ENCODE measurements around the gene LRP6. TPM values are rescaled to one million over a fixed set of nuclear protein-coding genes. Genes with fewer than 3 reads are reported as not detected.

The LRP6 gene
- total RNA-seq, 1 experiment from 2014 or later = 72.8 TPM

DNA sequence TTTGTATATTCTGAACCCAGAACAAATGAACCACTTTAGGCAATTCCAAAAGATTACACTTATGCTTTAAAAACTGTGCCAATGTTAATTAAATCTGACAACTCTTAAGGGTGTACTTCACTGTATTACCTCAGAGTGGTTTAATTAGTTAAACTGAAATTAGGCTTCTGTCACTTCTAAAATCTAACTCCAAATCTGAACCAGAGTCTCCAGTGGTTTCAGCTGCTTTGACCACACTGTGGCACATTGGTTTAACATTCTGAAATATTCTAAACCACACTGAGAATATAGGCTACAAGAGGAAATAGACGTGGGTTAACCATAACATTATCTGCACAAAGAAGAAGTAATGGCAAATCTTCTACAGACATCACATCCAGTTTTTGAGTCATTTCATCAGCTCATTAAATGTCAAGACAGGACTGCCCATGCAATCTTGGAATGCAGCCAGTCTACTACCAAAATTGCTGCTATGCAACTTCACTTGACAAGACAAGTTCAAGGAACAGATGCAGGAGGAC is 94.8 kb downstream of the LRP6 start (continued):
- TF ChIP-seq, protein P1, sequence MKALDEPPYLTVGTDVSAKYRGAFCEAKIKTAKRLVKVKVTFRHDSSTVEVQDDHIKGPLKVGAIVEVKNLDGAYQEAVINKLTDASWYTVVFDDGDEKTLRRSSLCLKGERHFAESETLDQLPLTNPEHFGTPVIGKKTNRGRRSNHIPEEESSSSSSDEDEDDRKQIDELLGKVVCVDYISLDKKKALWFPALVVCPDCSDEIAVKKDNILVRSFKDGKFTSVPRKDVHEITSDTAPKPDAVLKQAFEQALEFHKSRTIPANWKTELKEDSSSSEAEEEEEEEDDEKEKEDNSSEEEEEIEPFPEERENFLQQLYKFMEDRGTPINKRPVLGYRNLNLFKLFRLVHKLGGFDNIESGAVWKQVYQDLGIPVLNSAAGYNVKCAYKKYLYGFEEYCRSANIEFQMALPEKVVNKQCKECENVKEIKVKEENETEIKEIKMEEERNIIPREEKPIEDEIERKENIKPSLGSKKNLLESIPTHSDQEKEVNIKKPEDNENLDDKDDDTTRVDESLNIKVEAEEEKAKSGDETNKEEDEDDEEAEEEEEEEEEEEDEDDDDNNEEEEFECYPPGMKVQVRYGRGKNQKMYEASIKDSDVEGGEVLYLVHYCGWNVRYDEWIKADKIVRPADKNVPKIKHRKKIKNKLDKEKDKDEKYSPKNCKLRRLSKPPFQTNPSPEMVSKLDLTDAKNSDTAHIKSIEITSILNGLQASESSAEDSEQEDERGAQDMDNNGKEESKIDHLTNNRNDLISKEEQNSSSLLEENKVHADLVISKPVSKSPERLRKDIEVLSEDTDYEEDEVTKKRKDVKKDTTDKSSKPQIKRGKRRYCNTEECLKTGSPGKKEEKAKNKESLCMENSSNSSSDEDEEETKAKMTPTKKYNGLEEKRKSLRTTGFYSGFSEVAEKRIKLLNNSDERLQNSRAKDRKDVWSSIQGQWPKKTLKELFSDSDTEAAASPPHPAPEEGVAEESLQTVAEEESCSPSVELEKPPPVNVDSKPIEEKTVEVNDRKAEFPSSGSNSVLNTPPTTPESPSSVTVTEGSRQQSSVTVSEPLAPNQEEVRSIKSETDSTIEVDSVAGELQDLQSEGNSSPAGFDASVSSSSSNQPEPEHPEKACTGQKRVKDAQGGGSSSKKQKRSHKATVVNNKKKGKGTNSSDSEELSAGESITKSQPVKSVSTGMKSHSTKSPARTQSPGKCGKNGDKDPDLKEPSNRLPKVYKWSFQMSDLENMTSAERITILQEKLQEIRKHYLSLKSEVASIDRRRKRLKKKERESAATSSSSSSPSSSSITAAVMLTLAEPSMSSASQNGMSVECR (CRISPR knock-in tag; IDR thresholded peaks at IDR 0.05; ENCODE audit: borderline replicate concordance) = no peak
- no peak for TF ChIP-seq KAT7 (CRISPR knock-in tag; IDR thresholded peaks at IDR 0.05; ENCODE audit: borderline replicate concordance)
- TF ChIP-seq TEAD4 (CRISPR knock-in tag; IDR thresholded peaks at IDR 0.05) = no peak

DNA sequence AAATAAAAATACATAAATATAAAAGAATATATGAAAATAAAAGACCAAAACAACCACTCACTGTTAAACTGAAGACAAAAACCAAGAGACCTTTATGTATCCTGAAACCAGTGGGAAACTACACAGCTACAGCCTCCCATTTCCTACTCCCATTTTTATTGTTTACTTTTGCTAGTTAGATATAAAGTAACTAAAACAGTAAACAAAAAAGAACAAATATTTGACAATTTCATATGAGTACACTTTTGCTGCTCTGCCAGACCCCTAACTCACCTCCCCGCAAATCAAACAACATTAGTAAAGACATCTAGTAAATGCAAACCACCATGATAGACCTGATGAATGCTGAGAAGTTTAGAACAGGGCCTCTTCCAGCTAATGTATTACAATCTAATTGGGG is 99.0 kb downstream of the LRP6 start:
- ATAC-seq = no peak
- Mint-ChIP-seq H3K9me3 (no peaks in the 10 kb centered on the region), H3K27me3 (ENCODE audit: low read depth) (no peaks in the 10 kb centered on the region), H3K4me3 (no peak overlapping the region), H3K36me3 (peaks cover 9% of the 10 kb centered on the region), H3K27ac (peak overlapping the region; percentile 70), H3K4me1 (peaks cover 11% of the 10 kb centered on the region)
- DNase-seq (ENCODE audit: low spot score) = no peak
- POLR2A ChIA-PET = no interaction called here
- CTCF ChIA-PET = interaction anchor here (1.4 kb wide), 1 partner anchor 160 kb away, joined by 3 read pairs; no protein-coding TSS in a partner anchor
- TF ChIP-seq KAT7 (CRISPR knock-in tag; IDR thresholded peaks at IDR 0.05; ENCODE audit: borderline replicate concordance) (no peak), GABPB1 (CRISPR knock-in tag; IDR thresholded peaks at IDR 0.05) (no peak), ZNF121 (CRISPR knock-in tag; IDR thresholded peaks at IDR 0.05) (no peak), TEAD4 (CRISPR knock-in tag; IDR thresholded peaks at IDR 0.05) (no peak), SMAD4 (CRISPR knock-in tag; IDR thresholded peaks at IDR 0.05) (no peak), NR1H2 (CRISPR knock-in tag; IDR thresholded peaks at IDR 0.05) (no peak), NFE2L1 (CRISPR knock-in tag; IDR thresholded peaks at IDR 0.05) (no peak), CREB1 (CRISPR knock-in tag; IDR thresholded peaks at IDR 0.05) (no peak)
- TF ChIP-seq, protein P2, sequence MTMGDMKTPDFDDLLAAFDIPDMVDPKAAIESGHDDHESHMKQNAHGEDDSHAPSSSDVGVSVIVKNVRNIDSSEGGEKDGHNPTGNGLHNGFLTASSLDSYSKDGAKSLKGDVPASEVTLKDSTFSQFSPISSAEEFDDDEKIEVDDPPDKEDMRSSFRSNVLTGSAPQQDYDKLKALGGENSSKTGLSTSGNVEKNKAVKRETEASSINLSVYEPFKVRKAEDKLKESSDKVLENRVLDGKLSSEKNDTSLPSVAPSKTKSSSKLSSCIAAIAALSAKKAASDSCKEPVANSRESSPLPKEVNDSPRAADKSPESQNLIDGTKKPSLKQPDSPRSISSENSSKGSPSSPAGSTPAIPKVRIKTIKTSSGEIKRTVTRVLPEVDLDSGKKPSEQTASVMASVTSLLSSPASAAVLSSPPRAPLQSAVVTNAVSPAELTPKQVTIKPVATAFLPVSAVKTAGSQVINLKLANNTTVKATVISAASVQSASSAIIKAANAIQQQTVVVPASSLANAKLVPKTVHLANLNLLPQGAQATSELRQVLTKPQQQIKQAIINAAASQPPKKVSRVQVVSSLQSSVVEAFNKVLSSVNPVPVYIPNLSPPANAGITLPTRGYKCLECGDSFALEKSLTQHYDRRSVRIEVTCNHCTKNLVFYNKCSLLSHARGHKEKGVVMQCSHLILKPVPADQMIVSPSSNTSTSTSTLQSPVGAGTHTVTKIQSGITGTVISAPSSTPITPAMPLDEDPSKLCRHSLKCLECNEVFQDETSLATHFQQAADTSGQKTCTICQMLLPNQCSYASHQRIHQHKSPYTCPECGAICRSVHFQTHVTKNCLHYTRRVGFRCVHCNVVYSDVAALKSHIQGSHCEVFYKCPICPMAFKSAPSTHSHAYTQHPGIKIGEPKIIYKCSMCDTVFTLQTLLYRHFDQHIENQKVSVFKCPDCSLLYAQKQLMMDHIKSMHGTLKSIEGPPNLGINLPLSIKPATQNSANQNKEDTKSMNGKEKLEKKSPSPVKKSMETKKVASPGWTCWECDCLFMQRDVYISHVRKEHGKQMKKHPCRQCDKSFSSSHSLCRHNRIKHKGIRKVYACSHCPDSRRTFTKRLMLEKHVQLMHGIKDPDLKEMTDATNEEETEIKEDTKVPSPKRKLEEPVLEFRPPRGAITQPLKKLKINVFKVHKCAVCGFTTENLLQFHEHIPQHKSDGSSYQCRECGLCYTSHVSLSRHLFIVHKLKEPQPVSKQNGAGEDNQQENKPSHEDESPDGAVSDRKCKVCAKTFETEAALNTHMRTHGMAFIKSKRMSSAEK (CRISPR knock-in tag; IDR thresholded peaks at IDR 0.05; ENCODE audit: borderline replicate concordance) = no peak
- TF ChIP-seq, protein P3, sequence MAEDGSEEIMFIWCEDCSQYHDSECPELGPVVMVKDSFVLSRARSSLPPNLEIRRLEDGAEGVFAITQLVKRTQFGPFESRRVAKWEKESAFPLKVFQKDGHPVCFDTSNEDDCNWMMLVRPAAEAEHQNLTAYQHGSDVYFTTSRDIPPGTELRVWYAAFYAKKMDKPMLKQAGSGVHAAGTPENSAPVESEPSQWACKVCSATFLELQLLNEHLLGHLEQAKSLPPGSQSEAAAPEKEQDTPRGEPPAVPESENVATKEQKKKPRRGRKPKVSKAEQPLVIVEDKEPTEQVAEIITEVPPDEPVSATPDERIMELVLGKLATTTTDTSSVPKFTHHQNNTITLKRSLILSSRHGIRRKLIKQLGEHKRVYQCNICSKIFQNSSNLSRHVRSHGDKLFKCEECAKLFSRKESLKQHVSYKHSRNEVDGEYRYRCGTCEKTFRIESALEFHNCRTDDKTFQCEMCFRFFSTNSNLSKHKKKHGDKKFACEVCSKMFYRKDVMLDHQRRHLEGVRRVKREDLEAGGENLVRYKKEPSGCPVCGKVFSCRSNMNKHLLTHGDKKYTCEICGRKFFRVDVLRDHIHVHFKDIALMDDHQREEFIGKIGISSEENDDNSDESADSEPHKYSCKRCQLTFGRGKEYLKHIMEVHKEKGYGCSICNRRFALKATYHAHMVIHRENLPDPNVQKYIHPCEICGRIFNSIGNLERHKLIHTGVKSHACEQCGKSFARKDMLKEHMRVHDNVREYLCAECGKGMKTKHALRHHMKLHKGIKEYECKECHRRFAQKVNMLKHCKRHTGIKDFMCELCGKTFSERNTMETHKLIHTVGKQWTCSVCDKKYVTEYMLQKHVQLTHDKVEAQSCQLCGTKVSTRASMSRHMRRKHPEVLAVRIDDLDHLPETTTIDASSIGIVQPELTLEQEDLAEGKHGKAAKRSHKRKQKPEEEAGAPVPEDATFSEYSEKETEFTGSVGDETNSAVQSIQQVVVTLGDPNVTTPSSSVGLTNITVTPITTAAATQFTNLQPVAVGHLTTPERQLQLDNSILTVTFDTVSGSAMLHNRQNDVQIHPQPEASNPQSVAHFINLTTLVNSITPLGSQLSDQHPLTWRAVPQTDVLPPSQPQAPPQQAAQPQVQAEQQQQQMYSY (CRISPR knock-in tag; IDR thresholded peaks at IDR 0.05) = no peak
- TF ChIP-seq, protein P4, sequence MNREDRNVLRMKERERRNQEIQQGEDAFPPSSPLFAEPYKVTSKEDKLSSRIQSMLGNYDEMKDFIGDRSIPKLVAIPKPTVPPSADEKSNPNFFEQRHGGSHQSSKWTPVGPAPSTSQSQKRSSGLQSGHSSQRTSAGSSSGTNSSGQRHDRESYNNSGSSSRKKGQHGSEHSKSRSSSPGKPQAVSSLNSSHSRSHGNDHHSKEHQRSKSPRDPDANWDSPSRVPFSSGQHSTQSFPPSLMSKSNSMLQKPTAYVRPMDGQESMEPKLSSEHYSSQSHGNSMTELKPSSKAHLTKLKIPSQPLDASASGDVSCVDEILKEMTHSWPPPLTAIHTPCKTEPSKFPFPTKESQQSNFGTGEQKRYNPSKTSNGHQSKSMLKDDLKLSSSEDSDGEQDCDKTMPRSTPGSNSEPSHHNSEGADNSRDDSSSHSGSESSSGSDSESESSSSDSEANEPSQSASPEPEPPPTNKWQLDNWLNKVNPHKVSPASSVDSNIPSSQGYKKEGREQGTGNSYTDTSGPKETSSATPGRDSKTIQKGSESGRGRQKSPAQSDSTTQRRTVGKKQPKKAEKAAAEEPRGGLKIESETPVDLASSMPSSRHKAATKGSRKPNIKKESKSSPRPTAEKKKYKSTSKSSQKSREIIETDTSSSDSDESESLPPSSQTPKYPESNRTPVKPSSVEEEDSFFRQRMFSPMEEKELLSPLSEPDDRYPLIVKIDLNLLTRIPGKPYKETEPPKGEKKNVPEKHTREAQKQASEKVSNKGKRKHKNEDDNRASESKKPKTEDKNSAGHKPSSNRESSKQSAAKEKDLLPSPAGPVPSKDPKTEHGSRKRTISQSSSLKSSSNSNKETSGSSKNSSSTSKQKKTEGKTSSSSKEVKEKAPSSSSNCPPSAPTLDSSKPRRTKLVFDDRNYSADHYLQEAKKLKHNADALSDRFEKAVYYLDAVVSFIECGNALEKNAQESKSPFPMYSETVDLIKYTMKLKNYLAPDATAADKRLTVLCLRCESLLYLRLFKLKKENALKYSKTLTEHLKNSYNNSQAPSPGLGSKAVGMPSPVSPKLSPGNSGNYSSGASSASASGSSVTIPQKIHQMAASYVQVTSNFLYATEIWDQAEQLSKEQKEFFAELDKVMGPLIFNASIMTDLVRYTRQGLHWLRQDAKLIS (CRISPR knock-in tag; IDR thresholded peaks at IDR 0.05; ENCODE audit: borderline replicate concordance) = no peak
- TF ChIP-seq, protein P5, sequence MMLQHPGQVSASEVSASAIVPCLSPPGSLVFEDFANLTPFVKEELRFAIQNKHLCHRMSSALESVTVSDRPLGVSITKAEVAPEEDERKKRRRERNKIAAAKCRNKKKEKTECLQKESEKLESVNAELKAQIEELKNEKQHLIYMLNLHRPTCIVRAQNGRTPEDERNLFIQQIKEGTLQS (CRISPR knock-in tag; conservative IDR thresholded peaks at IDR 0.05) = no peak
- TF ChIP-seq, protein P6, sequence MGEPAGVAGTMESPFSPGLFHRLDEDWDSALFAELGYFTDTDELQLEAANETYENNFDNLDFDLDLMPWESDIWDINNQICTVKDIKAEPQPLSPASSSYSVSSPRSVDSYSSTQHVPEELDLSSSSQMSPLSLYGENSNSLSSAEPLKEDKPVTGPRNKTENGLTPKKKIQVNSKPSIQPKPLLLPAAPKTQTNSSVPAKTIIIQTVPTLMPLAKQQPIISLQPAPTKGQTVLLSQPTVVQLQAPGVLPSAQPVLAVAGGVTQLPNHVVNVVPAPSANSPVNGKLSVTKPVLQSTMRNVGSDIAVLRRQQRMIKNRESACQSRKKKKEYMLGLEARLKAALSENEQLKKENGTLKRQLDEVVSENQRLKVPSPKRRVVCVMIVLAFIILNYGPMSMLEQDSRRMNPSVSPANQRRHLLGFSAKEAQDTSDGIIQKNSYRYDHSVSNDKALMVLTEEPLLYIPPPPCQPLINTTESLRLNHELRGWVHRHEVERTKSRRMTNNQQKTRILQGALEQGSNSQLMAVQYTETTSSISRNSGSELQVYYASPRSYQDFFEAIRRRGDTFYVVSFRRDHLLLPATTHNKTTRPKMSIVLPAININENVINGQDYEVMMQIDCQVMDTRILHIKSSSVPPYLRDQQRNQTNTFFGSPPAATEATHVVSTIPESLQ (CRISPR knock-in tag; IDR thresholded peaks at IDR 0.05) = no peak
- TF ChIP-seq, protein P7, sequence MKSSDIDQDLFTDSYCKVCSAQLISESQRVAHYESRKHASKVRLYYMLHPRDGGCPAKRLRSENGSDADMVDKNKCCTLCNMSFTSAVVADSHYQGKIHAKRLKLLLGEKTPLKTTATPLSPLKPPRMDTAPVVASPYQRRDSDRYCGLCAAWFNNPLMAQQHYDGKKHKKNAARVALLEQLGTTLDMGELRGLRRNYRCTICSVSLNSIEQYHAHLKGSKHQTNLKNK (CRISPR knock-in tag; IDR thresholded peaks at IDR 0.05) = no peak

Data from WTC11 (cell line).